Epithelial cell of esophagus (primary cell): ENCODE data around the gene GSK3A.
A peak's percentile ranks its signal among the peaks of the same experiment; 100 is the strongest.

Experiments
- DNase-seq: peaks from one replicate; pipeline ENCODE4 v3.0.0; 2010; ENCODE audit warnings: low read depth
- H3K4me3 ChIP-seq: 2 replicates; pipeline ENCODE4 v1.5.1; 2011; ENCODE audit warnings: mild to moderate bottlenecking, low read length, control low read depth
- CTCF ChIP-seq: IDR thresholded peaks from 2 replicates; pipeline ENCODE4 v1.5.1; 2011; ENCODE audit warnings: low read depth, mild to moderate bottlenecking, low read length, control low read depth, inconsistent platforms; ENCODE audit not compliant: insufficient read depth; ENCODE audit errors: missing control alignments

GSK3A gene

GRCh38 chr19:42219812-42220750 is 22.3 kb downstream of the GSK3A start, which contains the start of gene ZNF526:
Gene ZNF526 (plus strand): TSS chr19:42220312. CDS start chr19:42224404, 4,092 bp downstream.
- TF ChIP-seq CTCF = no peak
- H3K4me3 ChIP-seq = peak within 1 kb of the TSS; percentile 95
- DNase-seq = peak; percentile 98

- DNase-seq = peak; percentile 98
- peak within 1 kb of the TSS; percentile 93 for H3K4me3 ChIP-seq
- TF ChIP-seq CTCF = no peak
Measured at GRCh38 chr19:42217520-42218437, 24.6 kb downstream of the GSK3A start, which contains the start of gene DEDD2. Gene DEDD2 (minus strand): TSS chr19:42217677. CDS start chr19:42217007, 670 bp downstream.

DNA sequence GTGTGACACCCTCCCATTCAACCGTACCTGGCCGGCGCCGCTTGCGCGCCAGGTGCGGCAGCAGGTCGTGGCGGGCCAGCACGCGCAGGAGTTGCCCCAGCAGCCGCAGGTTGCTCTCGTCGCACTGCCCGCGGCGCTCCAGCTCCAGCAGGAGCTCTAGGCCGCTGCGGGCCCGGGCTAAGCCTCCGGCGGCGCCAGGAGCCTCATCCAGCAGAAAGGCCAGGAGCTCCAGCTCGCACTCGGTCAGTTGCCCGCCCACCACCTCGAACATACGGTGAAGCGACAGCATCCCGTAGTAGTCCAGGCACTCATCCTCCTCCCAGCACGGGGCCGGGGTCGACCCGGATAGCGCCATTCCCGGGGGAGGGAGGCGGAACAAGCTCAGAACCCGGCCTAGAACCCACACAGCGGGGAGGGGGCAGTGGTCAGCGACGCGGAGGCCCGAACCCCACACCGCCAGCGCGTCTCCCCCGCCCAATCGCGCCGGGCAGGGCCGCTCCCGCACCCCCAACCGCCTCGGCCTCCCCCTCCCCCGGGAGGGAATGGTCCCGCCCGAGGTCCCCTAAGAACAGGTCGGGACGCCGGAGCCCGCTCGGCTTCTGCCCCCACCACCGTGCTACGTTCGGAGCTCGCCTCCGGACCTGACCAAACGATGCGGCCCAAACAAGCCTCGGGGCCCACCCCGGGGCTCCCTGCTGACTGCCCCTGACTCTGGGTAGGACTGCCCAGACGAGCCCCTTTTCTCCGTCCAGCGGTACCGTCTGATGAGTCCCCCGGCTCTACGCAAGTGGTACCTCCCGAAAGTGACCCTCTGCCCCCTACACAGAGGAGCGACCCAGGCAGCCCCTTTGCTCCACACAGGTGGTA is 25.5 kb downstream of the GSK3A start:
- no peak for TF ChIP-seq CTCF
- peak overlapping the region; percentile 93 for H3K4me3 ChIP-seq
- peak; percentile 48 for DNase-seq

DNA sequence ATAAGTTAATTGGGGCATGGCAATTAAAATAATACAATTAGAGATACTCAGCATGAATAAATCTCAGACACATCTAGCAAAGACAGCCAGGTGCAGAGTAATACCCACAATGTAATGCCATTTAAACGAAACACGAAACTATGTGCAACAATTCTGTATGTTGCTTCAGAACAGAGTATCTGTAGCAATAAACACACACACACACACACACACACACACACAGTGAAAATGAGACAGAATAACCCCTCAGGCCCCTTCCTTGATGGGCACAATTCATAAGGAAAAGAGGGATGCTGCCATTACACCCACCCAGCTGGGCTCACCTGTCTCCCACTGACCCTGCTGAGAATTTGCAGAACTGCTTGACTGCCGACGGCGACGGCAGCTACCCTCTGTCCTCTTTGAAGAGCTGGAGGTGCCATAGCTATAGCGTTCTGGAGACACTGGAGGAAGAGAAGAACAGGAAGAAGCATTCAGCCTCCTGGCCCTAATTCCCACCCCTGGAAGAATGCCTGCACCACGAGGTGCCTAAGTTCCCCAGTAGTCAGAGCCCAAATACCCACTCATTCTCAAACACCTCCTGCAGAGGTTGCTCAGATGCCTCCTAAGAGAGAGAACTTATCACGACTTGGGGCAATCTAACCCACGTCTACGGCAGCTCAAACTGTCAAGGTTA is 27.5 kb downstream of the GSK3A start:
- no peak for TF ChIP-seq CTCF
- no peak overlapping the region for H3K4me3 ChIP-seq
- no peak for DNase-seq

- DNase-seq = no peak
- no peak overlapping the region for H3K4me3 ChIP-seq
- no peak for TF ChIP-seq CTCF
Measured at GRCh38 chr19:42212886-42213285, 29.5 kb downstream of the GSK3A start.
